D721Med (cell line): ENCODE data around the gene SUFU.

Source experiments
- DNase-seq: peaks from one replicate; pipeline ENCODE4 v3.0.0; 2011; ENCODE audit warnings: low spot score; ENCODE audit not compliant: insufficient read length
- FAIRE-seq: peaks from 2 replicates; lab custom pipeline; 2011; peaks lifted over from hg19 to GRCh38; lab: Jason Lieb, UNC
- TF ChIP-seq, protein P1 (sequence below): IDR thresholded peaks from 2 replicates; pipeline ENCODE4 v1.5.1; 2012; ENCODE audit warnings: mild to moderate bottlenecking, control low read depth; ENCODE audit not compliant: insufficient read depth; ENCODE audit errors: missing control alignments

SUFU gene

DNA sequence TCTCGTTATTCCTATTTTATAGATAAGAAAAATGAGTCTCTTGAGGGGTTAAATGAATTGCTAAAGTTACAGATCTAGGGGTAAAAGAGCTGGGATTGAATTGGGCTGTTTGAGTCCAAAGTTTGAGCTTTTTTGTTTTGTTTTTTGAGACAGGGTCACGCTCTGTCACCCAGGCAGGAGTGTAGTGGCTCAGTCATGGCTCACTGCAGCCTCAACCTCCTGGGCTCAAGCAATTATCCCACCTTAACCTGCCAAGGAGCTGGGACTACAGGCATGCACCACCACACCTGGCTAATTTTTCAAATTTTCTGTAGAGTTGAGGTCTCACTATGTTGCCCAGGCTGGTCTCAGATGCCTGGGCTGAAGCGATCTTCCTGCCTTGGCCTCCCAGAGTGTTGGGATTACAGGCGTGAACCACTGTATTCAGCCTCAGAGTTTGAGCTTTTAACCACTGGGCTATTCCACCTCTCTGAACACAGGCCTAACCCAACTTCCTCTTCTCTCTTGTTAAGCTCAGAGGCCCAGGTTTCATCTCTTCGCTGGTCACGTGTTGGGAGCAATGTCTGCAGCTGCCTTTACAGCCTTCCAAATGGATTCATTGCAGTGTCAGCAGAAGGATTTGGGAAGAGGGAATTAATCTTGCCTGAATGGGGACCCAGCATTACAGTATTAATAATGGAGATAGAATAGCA lies 8.0 kb downstream of the SUFU start:
- TF ChIP-seq, protein P1, sequence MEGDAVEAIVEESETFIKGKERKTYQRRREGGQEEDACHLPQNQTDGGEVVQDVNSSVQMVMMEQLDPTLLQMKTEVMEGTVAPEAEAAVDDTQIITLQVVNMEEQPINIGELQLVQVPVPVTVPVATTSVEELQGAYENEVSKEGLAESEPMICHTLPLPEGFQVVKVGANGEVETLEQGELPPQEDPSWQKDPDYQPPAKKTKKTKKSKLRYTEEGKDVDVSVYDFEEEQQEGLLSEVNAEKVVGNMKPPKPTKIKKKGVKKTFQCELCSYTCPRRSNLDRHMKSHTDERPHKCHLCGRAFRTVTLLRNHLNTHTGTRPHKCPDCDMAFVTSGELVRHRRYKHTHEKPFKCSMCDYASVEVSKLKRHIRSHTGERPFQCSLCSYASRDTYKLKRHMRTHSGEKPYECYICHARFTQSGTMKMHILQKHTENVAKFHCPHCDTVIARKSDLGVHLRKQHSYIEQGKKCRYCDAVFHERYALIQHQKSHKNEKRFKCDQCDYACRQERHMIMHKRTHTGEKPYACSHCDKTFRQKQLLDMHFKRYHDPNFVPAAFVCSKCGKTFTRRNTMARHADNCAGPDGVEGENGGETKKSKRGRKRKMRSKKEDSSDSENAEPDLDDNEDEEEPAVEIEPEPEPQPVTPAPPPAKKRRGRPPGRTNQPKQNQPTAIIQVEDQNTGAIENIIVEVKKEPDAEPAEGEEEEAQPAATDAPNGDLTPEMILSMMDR = no peak
- DNase-seq (no peak), FAIRE-seq (no peak)

DNA sequence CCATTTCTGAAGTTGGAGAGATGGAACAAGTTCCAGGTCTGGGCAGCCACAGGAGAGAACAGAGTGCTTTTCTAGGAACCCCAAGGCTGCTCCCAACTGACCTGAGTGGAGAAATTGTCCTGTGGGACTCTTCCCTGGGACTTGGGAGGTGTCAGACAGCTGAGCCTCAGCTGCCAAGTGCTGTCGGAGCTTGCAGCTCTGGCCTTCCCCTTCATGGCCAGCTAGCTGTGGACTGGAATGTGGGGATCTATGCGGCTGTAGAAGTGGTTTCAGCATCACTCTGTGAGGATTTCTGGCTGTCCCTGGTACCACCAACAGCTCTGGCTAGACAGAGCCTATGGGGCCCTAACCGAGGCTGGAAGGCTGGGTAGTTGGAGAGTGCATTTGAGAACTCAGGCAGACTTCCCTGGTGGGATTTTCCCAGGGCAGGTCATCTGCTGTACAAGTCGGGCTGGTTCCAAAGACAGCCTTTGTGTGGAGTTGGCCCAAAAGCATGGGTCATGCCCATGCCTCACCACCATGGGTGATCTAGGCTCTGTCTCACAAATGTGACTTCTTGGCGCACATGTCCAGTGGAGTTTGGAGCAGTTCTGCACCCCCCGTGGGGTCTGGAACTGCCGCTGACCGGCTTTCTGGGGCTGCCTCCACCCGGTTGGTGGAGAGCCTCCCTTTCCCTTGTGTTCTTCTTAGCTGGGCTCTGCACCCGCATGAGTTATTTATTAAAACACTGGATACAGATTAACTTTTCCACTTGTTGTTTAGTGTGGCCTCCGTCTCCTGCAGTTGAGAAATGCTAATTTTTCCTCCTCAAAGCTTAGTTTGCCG lies 10.9 kb downstream of the SUFU start:
- TF ChIP-seq, protein P1 = no peak
- FAIRE-seq (no peak), DNase-seq (no peak)

DNA sequence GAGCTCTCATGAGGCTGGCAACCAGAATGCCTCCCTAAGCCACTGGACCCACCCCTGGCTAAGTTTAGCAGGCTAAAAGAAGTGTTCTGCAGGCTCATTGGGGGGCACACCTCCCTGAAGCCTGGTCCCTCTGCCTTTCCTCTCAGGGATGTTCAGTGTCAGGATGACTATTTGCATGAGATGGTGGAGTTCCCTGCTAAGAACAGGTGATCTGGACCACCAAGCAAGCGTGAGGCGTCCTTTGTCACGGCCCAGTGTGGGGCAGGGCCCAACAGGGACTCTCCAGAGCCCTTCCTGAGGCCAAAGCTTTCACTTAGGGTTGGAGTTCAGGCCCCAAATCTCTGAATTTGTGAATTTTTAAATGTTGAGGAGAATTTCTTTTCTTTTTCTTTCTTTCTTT lies 12.0 kb downstream of the SUFU start:
- no peak for DNase-seq
- TF ChIP-seq, protein P1 = no peak
- FAIRE-seq = no peak

DNA sequence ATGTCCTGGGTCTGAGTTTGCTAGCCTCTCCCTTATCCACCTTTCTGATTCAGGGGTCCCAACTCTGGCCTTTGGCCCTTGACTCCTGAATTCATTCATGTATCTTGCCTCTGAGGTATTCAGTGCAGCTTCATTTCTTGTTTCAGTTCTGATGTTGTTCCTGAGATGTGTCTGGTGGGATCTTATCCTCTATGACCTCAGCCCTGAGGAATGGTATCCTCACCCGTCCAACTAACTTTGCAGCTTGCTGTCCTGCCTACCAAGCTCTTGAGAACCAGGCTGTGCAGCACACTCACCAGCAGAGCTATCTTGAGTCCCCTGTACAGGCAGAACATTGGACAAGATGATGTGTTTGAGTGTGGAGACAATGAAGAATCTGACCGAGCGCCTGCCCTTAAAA lies 13.8 kb downstream of the SUFU start:
- FAIRE-seq (no peak), DNase-seq (no peak)
- TF ChIP-seq, protein P1 = no peak

DNA sequence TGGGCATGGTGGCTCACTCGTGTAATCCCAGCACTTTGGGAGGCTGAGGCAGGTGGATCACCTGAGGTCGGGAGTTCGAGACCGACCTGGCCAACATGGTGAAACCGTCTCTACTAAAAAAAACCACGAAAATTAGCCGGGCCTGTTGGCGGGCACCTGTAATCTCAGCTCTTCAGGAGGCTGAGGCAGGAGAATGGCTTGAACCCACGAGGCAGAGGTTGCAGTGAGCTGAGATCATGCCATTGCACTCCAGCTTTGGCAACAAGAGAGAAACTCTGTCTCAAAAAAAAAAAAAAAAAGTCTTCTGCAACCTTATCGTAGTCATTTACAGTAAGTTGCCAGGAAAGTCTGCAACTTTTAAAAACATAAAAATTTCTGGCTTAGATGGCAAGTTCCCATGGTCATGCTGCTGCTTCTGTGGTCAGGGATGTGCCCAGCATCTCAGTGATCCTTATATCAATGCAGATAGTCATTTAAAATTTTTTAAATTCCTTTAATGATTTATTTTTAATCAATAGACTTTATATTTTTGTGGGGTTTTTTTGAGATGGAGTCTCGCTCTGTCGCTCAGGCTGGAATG lies 15.6 kb downstream of the SUFU start:
- TF ChIP-seq, protein P1 = no peak

DNA sequence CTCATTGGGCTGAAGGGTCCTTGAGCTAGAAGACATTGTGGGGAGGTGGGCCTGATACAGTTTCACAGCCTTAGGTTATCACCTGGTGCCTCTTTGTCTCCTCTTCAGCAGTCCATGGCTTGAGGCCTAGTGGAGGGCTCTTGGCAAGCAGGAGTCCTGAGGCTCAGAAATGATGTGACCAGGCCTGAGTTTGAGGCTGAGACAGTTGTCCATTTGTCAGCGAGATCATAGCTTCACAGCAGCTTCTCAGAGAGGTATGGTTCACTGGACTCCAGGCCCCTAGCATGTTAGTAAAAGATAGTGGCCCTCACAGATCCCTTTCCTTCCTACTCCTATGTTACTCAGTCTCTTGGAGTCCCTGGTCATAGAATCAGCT lies 19.1 kb downstream of the SUFU start:
- FAIRE-seq (no peak), DNase-seq (no peak)
- TF ChIP-seq, protein P1 = no peak

More for the DNA sequence above, 15.6 kb downstream of the SUFU start:
- DNase-seq (no peak), FAIRE-seq (no peak)
